ENCODE results near the gene OR2AT4. TPM values are rescaled to one million over a fixed set of nuclear protein-coding genes. Genes with fewer than 3 reads are reported as not detected.
"Not testable (repeated sequence)": the region's sequence is repeated elsewhere in the genome, so short reads cannot be mapped to it uniquely, and the experiment has no call there.

The OR2AT4 gene
- total and polyA plus RNA-seq, 11 donors = not detected

DNA sequence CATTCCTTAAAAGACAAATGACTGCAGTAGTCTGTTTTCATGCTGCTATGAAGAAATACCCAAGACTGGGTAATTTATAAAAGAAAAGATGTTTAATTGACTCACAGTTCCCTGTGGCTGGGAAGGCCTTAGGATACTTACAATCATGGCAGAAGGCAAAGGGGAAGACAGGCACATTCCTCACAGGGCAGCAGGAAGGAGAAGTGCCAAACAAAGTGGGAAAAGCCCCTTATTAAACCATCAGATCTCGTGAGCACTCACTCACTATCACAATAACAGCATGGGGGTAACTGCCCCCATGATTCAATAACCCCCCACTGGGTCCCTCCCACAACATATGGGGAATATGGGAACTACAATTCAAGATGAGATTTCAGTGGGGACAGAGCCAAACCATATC, 16.4 kb upstream of the OR2AT4 start:
- Histone ChIP-seq H3K4me1 (no peaks in the 10 kb centered on the region), H3K27ac (no peak overlapping the region)
- no peak for ATAC-seq

DNA sequence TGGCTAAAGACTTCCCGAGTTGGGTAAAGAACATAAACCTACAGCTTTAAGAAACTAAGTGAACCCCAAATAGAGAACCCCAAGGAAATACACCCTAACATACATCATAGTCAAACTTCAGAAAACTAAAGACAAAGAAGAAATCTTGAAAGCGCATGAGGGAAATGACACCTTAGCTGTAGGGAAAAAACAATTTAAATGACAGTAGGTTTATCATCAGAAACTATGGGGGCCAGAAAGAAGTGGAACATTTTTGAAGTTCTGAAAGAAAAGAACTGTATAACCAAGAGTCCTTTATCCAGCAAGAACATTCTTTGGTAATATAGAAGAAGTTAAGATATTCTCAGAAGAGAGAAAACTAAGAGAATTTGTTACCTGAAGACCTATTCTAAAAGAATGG, 15.5 kb upstream of the OR2AT4 start:
- no peaks in the 10 kb centered on the region for H3K36me3 ChIP-seq
- TF ChIP-seq, protein P1, sequence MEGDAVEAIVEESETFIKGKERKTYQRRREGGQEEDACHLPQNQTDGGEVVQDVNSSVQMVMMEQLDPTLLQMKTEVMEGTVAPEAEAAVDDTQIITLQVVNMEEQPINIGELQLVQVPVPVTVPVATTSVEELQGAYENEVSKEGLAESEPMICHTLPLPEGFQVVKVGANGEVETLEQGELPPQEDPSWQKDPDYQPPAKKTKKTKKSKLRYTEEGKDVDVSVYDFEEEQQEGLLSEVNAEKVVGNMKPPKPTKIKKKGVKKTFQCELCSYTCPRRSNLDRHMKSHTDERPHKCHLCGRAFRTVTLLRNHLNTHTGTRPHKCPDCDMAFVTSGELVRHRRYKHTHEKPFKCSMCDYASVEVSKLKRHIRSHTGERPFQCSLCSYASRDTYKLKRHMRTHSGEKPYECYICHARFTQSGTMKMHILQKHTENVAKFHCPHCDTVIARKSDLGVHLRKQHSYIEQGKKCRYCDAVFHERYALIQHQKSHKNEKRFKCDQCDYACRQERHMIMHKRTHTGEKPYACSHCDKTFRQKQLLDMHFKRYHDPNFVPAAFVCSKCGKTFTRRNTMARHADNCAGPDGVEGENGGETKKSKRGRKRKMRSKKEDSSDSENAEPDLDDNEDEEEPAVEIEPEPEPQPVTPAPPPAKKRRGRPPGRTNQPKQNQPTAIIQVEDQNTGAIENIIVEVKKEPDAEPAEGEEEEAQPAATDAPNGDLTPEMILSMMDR (IDR thresholded peaks at IDR 0.05) = no peak
- TF ChIP-seq POLR2A (IDR thresholded peaks at IDR 0.05) = no peak
- no peak for ATAC-seq
- no peak overlapping the region for H3K4me3 ChIP-seq
- H3K4me1 ChIP-seq = no peaks in the 10 kb centered on the region
- 82 to 89% (median 86%) methylated on average over 2 of the region's 2 CpGs for WGBS, 4 donors
- intact Hi-C loops (cut with DNase I) = no loop called here
- H3K27ac ChIP-seq = no peak overlapping the region
- DNase-seq = no peak
- no peaks in the 10 kb centered on the region for H3K27me3 ChIP-seq
- H3K9me3 ChIP-seq = peaks cover 0 to 36% (median 0%) of the 10 kb centered on the region in 12 donors

More for the DNA sequence above, 16.4 kb upstream of the OR2AT4 start:
- DNase-seq = no peak
- 18 to 43% (median 34%) methylated on average over 1 of the region's 1 CpG for WGBS, 4 donors
- H3K27me3 ChIP-seq = no peaks in the 10 kb centered on the region
- intact Hi-C loops (cut with DNase I) = no loop called here
- H3K9me3 ChIP-seq = peaks cover 0 to 36% (median 0%) of the 10 kb centered on the region in 12 donors
- H3K36me3 ChIP-seq = no peaks in the 10 kb centered on the region
- TF ChIP-seq, protein P1 (IDR thresholded peaks at IDR 0.05) = no peak
- TF ChIP-seq POLR2A (IDR thresholded peaks at IDR 0.05) = no peak
- H3K4me3 ChIP-seq = no peak overlapping the region

DNA sequence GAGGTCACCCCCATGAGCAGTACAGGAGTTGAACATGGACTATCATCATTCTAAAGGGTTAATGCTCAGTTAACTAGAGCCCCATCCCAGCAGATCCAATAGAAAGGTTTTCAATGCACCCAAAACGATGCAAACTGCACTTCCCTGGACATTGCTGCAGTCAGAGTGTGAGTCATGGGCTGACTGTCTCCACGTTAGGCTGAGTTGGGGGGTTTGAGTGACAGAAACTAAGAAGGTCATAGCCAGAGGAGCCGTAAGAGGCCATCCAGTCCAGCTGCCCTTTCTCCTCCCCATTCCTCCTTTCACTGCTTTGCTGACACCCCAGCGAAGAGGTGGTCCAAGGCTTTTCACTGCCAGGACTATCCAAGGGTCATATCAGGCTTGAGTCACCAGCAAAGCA, 10.5 kb upstream of the OR2AT4 start:
- Histone ChIP-seq H3K36me3 (no peaks in the 10 kb centered on the region), H3K27me3 (no peaks in the 10 kb centered on the region), H3K4me3 (no peak overlapping the region), H3K4me1 (no peaks in the 10 kb centered on the region), H3K9me3 (peaks cover 0 to 16% (median 0%) of the 10 kb centered on the region in 12 donors), H3K27ac (no peak overlapping the region)
- DNase-seq (no peak), ATAC-seq (no peak)
- TF ChIP-seq POLR2A (IDR thresholded peaks at IDR 0.05) = no peak
- TF ChIP-seq, protein P1 (IDR thresholded peaks at IDR 0.05) = no peak
- intact Hi-C loops (cut with DNase I) = no loop called here
- WGBS, 4 donors = 39 to 59% (median 51%) methylated on average over 4 of the region's 4 CpGs

DNA sequence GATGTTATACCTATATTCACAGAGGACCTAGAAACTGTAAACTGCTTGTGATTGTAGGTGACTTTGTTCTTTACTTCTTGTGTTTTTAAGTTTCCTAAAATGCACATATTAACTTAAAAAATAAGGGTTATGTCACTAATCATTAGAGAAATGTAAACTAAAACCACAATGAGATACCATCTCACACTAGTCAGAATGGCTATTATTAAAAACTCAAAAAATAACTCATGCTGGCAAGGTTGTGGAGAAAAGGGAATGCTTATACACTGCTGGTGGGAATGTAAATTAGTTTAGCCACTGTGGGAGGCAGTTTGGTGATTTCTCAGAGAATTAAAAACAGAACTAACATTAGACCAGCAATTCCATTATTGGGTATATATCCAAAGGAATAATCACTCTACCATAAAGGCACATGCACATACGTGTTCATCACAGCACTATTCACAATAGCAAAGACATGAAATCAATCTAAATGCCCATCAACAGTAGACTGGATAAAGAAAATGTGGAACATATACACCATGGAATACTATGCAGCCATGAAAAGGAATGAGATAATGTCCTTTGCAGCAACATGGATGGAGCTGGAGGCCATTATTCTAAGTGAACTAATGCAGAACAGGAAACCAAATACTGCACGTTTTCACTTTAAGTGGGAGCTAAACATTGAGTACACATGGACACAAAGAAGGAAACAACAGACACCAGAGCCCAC, 9.4 kb upstream of the OR2AT4 start:
- 63 to 78% (median 65%) methylated on average over 2 of the region's 2 CpGs for WGBS, 4 donors
- DNase-seq; H3K27me3 ChIP-seq; intact Hi-C loops (cut with DNase I); H3K27ac ChIP-seq; H3K4me1 ChIP-seq; H3K36me3 ChIP-seq; ATAC-seq; H3K4me3 ChIP-seq: not testable (repeated sequence)
- H3K9me3 ChIP-seq = peaks cover 0 to 13% (median 0%) of the 10 kb centered on the region in 12 donors

All from heart left ventricle (tissue), 16 donors.